Fibroblast of lung (primary cell): ENCODE measurements around the gene FAM107B. TPM values are rescaled to one million over a fixed set of nuclear protein-coding genes. Genes with fewer than 3 reads are reported as not detected.

Source experiments
- DNase-seq, 2 donors: peaks; one replicate each; pipeline versions ENCODE4 v3.0.0 to v3.0.0-alpha.2; 2010; ENCODE audit warnings: low read depth in 2 of 2
- H2AFZ ChIP-seq: 2 replicates; pipeline ENCODE4 v1.5.1; 2012; ENCODE audit warnings: low read length, control low read depth, inconsistent platforms
- H3K27ac ChIP-seq: 2 replicates; pipeline ENCODE4 v1.5.1; 2011; ENCODE audit warnings: low read length, control low read depth; ENCODE audit not compliant: insufficient read depth
- H3K27me3 ChIP-seq: 2 replicates; pipeline ENCODE4 v1.5.1; 2011; ENCODE audit warnings: mild to moderate bottlenecking, low read length; ENCODE audit not compliant: control insufficient read depth, insufficient read depth
- H3K36me3 ChIP-seq: 2 replicates; pipeline ENCODE4 v1.5.1; 2011; ENCODE audit warnings: low read length; ENCODE audit not compliant: control insufficient read depth, insufficient read depth
- H3K4me1 ChIP-seq: 2 replicates; pipeline ENCODE4 v1.5.1; 2011; ENCODE audit warnings: low read length; ENCODE audit not compliant: control insufficient read depth, insufficient read depth; ENCODE audit errors: extremely low read depth
- H3K4me2 ChIP-seq: 2 replicates; pipeline ENCODE4 v1.5.1; 2011; ENCODE audit warnings: low read length, control low read depth; ENCODE audit not compliant: insufficient read depth; ENCODE audit errors: extremely low read depth
- H3K4me3 ChIP-seq, 4 experiments: fragments of 200-600 bp in 1 of 4; sonication (generic) in 1 of 4; replicated peaks in 1 of 4; 2 replicates each; pipeline ENCODE4 v1.5.1; 2011 to 2016; ENCODE audit warnings: low read length in 4 of 4, low read depth in 3 of 4, mild to moderate bottlenecking in 3 of 4, control low read depth in 2 of 4, inconsistent platforms in 1 of 4, mixed read lengths in 1 of 4; ENCODE audit not compliant: insufficient read depth in 1 of 4; ENCODE audit errors: control extremely low read depth in 1 of 4
- H3K79me2 ChIP-seq: 2 replicates; pipeline ENCODE4 v1.5.1; 2012; ENCODE audit warnings: mild to moderate bottlenecking, low read length, inconsistent platforms; ENCODE audit not compliant: control insufficient read depth, insufficient read depth
- H3K9ac ChIP-seq: 2 replicates; pipeline ENCODE4 v1.5.1; 2011; ENCODE audit warnings: mild to moderate bottlenecking, low read length, control low read depth; ENCODE audit not compliant: insufficient read depth
- H3K9me3 ChIP-seq: 2 replicates; pipeline ENCODE4 v1.5.1; 2012; ENCODE audit warnings: low read depth, low read length; ENCODE audit not compliant: control insufficient read depth, insufficient read depth
- H4K20me1 ChIP-seq: 2 replicates; pipeline ENCODE4 v1.5.1; 2011; ENCODE audit warnings: low read length; ENCODE audit not compliant: control insufficient read depth, insufficient read depth; ENCODE audit errors: extremely low read depth
- EZH2 ChIP-seq: IDR thresholded peaks from 2 replicates; pipeline ENCODE4 v1.5.1; 2012; ENCODE audit warnings: low read length, control low read depth, mild to moderate bottlenecking; ENCODE audit errors: missing control alignments
- polyA plus RNA-seq, 2 donors: library from polyadenylated mRNA; depleted of rRNA in 1 of 2; stranded (reverse) in 1 of 2; unstranded in 1 of 2; fragments of >200 nt; gene quantifications; 2 replicates each; pipeline ENCODE4 v1.2.1, GENCODE V29; 2011 to 2012; ENCODE audit warnings: missing spikeins in 1 of 2
- total RNA-seq: library from RNA; depleted of rRNA; stranded (reverse); fragments of >200 nt; gene quantifications from 2 replicates; pipeline ENCODE4 v1.2.1, GENCODE V29; 2014
- TF ChIP-seq, protein P1 (sequence below), 2 donors: IDR thresholded peaks in 1 of 2; conservative IDR thresholded peaks in 1 of 2; 1 replicate in 1 of 2; 2 replicates in 1 of 2; pipeline ENCODE4 v1.5.1; 2011 to 2012; ENCODE audit warnings: low read length in 2 of 2, control low read depth in 1 of 2, inconsistent platforms in 1 of 2, low read depth in 1 of 2, mild to moderate bottlenecking in 1 of 2

The FAM107B gene
- total and polyA plus RNA-seq, 2 donors (not counting 1 experiment from before 2014, with no cell fraction given) = 29.0 to 36.0 TPM

GRCh38 chr10:14753441-14753840, 21.3 kb downstream of the FAM107B start:
- H3K9ac ChIP-seq = no peak overlapping the region
- no peak overlapping the region for H3K4me3 ChIP-seq
- H3K27me3 ChIP-seq = no peaks in the 10 kb centered on the region
- peaks cover 8% of the 10 kb centered on the region for H3K4me1 ChIP-seq
- no peak for TF ChIP-seq EZH2
- TF ChIP-seq, protein P1, sequence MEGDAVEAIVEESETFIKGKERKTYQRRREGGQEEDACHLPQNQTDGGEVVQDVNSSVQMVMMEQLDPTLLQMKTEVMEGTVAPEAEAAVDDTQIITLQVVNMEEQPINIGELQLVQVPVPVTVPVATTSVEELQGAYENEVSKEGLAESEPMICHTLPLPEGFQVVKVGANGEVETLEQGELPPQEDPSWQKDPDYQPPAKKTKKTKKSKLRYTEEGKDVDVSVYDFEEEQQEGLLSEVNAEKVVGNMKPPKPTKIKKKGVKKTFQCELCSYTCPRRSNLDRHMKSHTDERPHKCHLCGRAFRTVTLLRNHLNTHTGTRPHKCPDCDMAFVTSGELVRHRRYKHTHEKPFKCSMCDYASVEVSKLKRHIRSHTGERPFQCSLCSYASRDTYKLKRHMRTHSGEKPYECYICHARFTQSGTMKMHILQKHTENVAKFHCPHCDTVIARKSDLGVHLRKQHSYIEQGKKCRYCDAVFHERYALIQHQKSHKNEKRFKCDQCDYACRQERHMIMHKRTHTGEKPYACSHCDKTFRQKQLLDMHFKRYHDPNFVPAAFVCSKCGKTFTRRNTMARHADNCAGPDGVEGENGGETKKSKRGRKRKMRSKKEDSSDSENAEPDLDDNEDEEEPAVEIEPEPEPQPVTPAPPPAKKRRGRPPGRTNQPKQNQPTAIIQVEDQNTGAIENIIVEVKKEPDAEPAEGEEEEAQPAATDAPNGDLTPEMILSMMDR (conservative IDR thresholded peaks at IDR 0.05 in 1 of 2, IDR thresholded peaks at IDR 0.05 in 1 of 2; ENCODE audit: low read depth in 1 of 2, low read length in 2 of 2) = no peak
- H3K36me3 ChIP-seq = no peaks in the 10 kb centered on the region
- H4K20me1 ChIP-seq = no peaks in the 10 kb centered on the region
- no peak for DNase-seq
- H3K79me2 ChIP-seq = no peaks in the 10 kb centered on the region
- H3K9me3 ChIP-seq = no peaks in the 10 kb centered on the region
- H3K27ac ChIP-seq = no peak overlapping the region
- no peak overlapping the region for H3K4me2 ChIP-seq
- no peak overlapping the region for H2AFZ ChIP-seq

- Histone ChIP-seq H2AFZ (peak overlapping the region; percentile 67), H3K9ac (no peak overlapping the region), H4K20me1 (no peaks in the 10 kb centered on the region), H3K36me3 (no peaks in the 10 kb centered on the region), H3K4me2 (no peak overlapping the region), H3K4me1 (peaks cover 8% of the 10 kb centered on the region), H3K27me3 (no peaks in the 10 kb centered on the region), H3K4me3 (no peak overlapping the region), H3K9me3 (no peaks in the 10 kb centered on the region), H3K79me2 (no peaks in the 10 kb centered on the region), H3K27ac (peak overlapping the region; percentile 5)
- peak in 1 of 2 donors; percentile 79 for DNase-seq
- no peak for TF ChIP-seq EZH2
- TF ChIP-seq, protein P1 (conservative IDR thresholded peaks at IDR 0.05 in 1 of 2, IDR thresholded peaks at IDR 0.05 in 1 of 2; ENCODE audit: low read depth in 1 of 2, low read length in 2 of 2) = no peak
These were observed 22.8 kb downstream of the FAM107B start for GRCh38 chr10:14751921-14752320.

DNA sequence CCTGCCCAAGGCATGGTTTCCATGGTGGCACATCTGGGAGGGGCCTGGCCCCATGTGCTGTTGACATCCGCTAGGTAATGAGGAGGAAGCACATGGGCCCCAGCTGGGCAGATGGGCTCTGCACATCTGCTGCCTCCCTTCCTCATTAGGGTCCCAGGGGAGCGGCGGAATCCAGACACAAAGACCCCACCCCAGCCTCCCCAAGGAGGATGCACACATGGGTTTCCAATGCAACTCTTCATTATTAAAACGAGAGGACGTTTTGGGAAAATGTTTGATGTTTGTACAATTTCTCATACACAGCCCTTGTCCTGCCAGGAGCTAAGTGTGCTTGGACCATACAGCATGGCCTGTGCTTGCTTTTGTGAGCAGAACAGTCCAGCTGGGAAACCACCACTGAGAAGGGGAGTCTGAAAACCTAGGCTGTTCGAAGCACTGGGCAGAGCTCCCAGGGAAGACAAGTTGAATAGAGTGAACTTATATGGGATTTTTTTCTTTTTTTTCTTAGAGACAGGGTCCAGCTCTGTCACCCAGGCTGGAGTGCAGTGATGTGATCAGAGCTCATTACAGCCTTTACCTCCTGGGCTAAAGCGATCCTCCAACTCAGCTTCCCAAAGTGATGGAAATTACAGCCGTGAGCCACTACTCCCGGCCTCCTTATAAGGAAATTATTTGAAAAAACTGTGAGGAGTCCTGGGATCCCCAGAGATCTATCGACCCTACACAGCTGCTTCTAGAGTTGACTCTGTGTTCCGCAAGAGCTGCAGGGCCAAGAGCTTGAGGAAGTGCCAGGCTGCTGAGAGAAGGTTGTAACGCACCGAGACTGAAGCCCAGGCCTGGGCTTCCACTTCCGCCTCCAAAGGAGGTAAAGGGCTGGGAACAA, 23.4 kb downstream of the FAM107B start:
- TF ChIP-seq EZH2 = no peak
- TF ChIP-seq, protein P1 (conservative IDR thresholded peaks at IDR 0.05 in 1 of 2, IDR thresholded peaks at IDR 0.05 in 1 of 2; ENCODE audit: low read depth in 1 of 2, low read length in 2 of 2) = no peak
- Histone ChIP-seq H3K9ac (no peak overlapping the region), H3K4me3 (no peak overlapping the region), H3K27ac (peak overlapping the region; percentile 5), H4K20me1 (no peaks in the 10 kb centered on the region), H3K4me2 (no peak overlapping the region), H3K4me1 (peaks cover 8% of the 10 kb centered on the region), H3K36me3 (no peaks in the 10 kb centered on the region), H3K27me3 (no peaks in the 10 kb centered on the region), H3K9me3 (no peaks in the 10 kb centered on the region), H3K79me2 (no peaks in the 10 kb centered on the region), H2AFZ (peak overlapping the region; percentile 12)
- peak in 1 of 2 donors; percentile 65 for DNase-seq
